GM03348 (cell line): ENCODE results near the gene SPRED2.
"Not testable (repeated sequence)": the region's sequence is repeated elsewhere in the genome, so short reads cannot be mapped to it uniquely, and the experiment has no call there.

Experiments used
- DNase-seq: peaks from one replicate; pipeline ENCODE4 v3.0.0; 2012; ENCODE audit warnings: low spot score

The SPRED2 gene

GRCh38 chr2:65340898-65341681, 91.3 kb downstream of the SPRED2 start:
- no peak for DNase-seq

- no peak for DNase-seq
Observed at GRCh38 chr2:65339648-65340047, 92.8 kb downstream of the SPRED2 start.

GRCh38 chr2:65338830-65339495, 93.4 kb downstream of the SPRED2 start:
- DNase-seq, result not testable (repeated sequence)

GRCh38 chr2:65337915-65338314, 94.5 kb downstream of the SPRED2 start:
- not testable (repeated sequence) for DNase-seq

GRCh38 chr2:65334714-65335113, 97.7 kb downstream of the SPRED2 start:
- no peak for DNase-seq

- DNase-seq, result no peak
Observed at GRCh38 chr2:65331336-65332025, 100.9 kb downstream of the SPRED2 start.

GRCh38 chr2:65329525-65329924, 102.9 kb downstream of the SPRED2 start:
- no peak for DNase-seq

- DNase-seq, result no peak
Observed at GRCh38 chr2:65326276-65326675, 106.1 kb downstream of the SPRED2 start.

GRCh38 chr2:65325066-65325465, 107.3 kb downstream of the SPRED2 start:
- no peak for DNase-seq

- DNase-seq, result no peak
Observed at GRCh38 chr2:65320946-65321345, 111.5 kb downstream of the SPRED2 start.

- peak; percentile 84 for DNase-seq
Observed at GRCh38 chr2:65320042-65320725, 112.2 kb downstream of the SPRED2 start.

- DNase-seq, result no peak
Observed at GRCh38 chr2:65319674-65320041, 112.7 kb downstream of the SPRED2 start.

GRCh38 chr2:65319072-65319673, 113.2 kb downstream of the SPRED2 start:
- no peak for DNase-seq

- DNase-seq, result no peak
Observed at GRCh38 chr2:65317841-65318240, 114.6 kb downstream of the SPRED2 start.

- not testable (repeated sequence) for DNase-seq
Observed at GRCh38 chr2:65317351-65317750, 115.0 kb downstream of the SPRED2 start.

GRCh38 chr2:65316072-65316471, 116.3 kb downstream of the SPRED2 start:
- DNase-seq, result peak; percentile 86

- DNase-seq, result no peak
Observed at GRCh38 chr2:65314801-65315441, 117.5 kb downstream of the SPRED2 start.

GRCh38 chr2:65313954-65314256, 118.5 kb downstream of the SPRED2 start:
- no peak for DNase-seq

GRCh38 chr2:65313126-65313953, 119.1 kb downstream of the SPRED2 start:
- DNase-seq, result no peak

- no peak for DNase-seq
Observed at GRCh38 chr2:65311596-65311995, 120.8 kb downstream of the SPRED2 start.

- DNase-seq, result no peak
Observed at GRCh38 chr2:65311049-65311448, 121.3 kb downstream of the SPRED2 start.
